HG02678 (cell line): ENCODE measurements around the gene ZFP28.

ENCODE experiments used
- ATAC-seq: cut with Tn5 transposase; IDR thresholded peaks from one replicate; pipeline ENCODE4 v1.9.1; 2021; ENCODE audit warnings: mild to moderate bottlenecking, moderate library complexity; ENCODE audit not compliant: unreplicated experiment

The ZFP28 gene

DNA sequence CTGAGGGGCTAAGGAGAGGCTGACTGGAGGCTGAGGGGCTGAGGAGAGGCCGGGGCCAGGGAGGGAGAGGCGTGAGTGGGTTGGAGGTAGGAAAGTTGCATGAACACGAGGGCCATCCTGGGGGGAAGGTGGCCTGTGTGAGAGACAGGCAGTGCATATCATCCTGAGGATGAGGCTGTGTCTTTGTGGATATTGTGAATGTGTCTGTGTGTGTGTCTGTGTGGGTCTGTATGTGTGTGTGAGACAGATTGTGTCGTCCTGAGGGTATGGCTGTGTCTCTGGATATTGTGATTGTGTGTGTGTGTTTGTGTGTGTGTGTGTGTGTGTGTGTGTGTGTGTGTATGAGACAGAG lies 56.8 kb downstream of the ZFP28 start:
- ATAC-seq: peak; percentile 13

DNA sequence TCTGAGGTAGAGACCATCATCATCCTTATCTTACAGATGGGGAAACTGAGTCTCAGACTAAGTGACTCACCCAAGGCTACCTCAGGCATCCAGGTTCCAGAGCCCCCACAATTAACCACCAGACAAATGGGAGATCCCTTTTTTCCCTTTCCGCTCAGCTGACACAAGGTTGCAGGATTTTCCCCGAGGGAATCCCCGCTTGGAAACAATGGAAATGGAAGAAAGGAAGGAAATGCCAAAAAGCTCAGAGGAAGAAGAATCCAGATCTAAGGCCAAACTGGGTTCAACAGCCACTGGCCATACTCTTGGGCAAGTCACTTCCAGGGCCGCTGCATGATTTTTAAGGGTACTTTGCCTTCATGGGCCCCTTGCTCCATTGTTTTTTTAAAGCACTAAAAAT lies 57.9 kb downstream of the ZFP28 start:
- no peak for ATAC-seq

DNA sequence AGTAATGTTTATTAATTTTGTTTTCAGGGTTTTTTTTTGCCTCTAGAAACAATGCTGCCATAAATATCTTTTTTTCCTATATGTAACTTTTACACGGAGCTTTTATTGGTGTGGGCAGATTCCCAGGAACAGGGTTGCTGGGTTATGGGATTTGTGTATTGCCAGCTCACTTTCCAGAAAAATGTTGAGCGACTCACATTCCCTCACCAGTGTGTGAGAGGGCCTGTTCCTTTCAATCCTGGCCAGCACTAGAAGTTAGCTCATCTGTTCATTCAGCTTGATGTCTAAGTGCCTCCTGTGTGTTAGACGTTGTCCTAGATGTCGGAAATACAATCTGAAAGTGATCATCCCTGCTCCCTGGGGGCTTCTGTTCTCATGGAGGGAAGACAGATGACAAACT lies 58.9 kb downstream of the ZFP28 start:
- ATAC-seq: no peak

DNA sequence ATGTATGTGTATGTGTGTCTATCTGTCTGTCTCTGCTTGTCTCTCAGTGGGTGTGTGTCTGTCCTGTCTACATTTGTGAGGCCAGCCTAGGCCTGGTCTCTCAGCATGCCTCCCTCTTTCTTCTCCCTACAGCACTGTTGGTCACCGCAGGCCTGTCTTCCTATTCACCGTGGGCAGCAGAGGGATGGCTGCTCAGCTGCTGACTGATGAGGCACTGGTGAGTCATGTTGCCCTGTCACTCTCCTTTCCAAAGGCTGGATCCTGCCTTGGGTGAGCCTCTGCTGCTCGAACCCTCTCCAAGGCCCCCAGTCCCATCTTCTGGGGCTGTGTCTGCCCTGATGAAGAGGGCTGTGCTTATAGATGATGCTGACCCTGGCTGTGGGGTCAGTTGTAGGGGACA lies 62.6 kb downstream of the ZFP28 start:
- no peak for ATAC-seq

DNA sequence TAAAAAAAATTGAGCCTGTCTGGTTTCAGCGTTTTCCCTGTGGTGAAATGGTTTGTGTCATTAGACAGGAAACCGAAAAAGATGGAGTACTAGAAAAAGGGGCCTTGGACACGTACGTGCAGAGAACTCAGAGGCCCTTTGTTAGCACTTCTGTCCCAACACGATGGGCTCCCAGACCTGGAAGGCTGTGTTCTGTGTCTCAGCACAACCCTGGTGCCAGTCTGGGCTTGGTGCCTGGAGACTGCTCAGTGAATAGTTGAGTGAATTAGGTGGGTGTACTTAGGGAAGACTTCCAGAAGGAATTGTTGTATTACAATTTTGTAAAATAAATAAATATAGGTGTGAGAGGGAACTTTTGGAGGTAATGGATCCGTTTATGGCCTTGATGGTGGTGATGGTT lies 65.1 kb downstream of the ZFP28 start:
- ATAC-seq: no peak
